CD4-positive, alpha-beta T cell treated with Interleukin-15 for 1 hour (primary cell): ENCODE data around the gene B3GAT3.
"Not testable (repeated sequence)": the region's sequence is repeated elsewhere in the genome, so short reads cannot be mapped to it uniquely, and the experiment has no call there.

ENCODE experiments used
- DNase-seq: peaks from one replicate; pipeline ENCODE4 v3.0.0-alpha.2; 2020

Gene B3GAT3

GRCh38 chr11:62645671-62645945 lies 23.8 kb upstream of the B3GAT3 start:
- DNase-seq, result no peak

- DNase-seq, result no peak
Measured at GRCh38 chr11:62644220-62644619, 22.4 kb upstream of the B3GAT3 start.

GRCh38 chr11:62632492-62632891 lies 10.7 kb upstream of the B3GAT3 start:
- DNase-seq, result no peak

GRCh38 chr11:62627713-62628112 lies 5.9 kb upstream of the B3GAT3 start:
- DNase-seq, result no peak

GRCh38 chr11:62622476-62623089 lies 797 bp upstream of the B3GAT3 start:
- DNase-seq, result no peak

- no peak for DNase-seq
Measured at GRCh38 chr11:62621027-62621566, 689 bp downstream of the B3GAT3 start.

GRCh38 chr11:62616957-62617356 lies 4.8 kb downstream of the B3GAT3 start:
- not testable (repeated sequence) for DNase-seq

GRCh38 chr11:62615521-62615920 lies 6.3 kb downstream of the B3GAT3 start:
- DNase-seq, result no peak

GRCh38 chr11:62614275-62614674 lies 7.5 kb downstream of the B3GAT3 start:
- no peak for DNase-seq

- no peak for DNase-seq
Measured at GRCh38 chr11:62613291-62613778, 8.5 kb downstream of the B3GAT3 start.

- DNase-seq, result peak; percentile 91
Measured at GRCh38 chr11:62612366-62613290, 9.2 kb downstream of the B3GAT3 start, which contains the start of the genes EML3 and ROM1. Gene EML3, minus strand, starts transcription at chr11:62612775. Its CDS starts 318 bp downstream, at chr11:62612457. Gene ROM1, plus strand, starts transcription at chr11:62613257. Its CDS starts 25 bp downstream, at chr11:62613282.

- no peak for DNase-seq
Measured at GRCh38 chr11:62611705-62612365, 10.0 kb downstream of the B3GAT3 start.

GRCh38 chr11:62610814-62611704 lies 10.7 kb downstream of the B3GAT3 start:
- DNase-seq, result no peak

- no peak for DNase-seq
Measured at GRCh38 chr11:62610403-62610802, 11.4 kb downstream of the B3GAT3 start.

- no peak for DNase-seq
Measured at GRCh38 chr11:62608776-62609175, 13.0 kb downstream of the B3GAT3 start.

- DNase-seq, result peak; percentile 59
Measured at GRCh38 chr11:62607714-62608113, 14.1 kb downstream of the B3GAT3 start.

- no peak for DNase-seq
Measured at GRCh38 chr11:62605902-62606301, 15.9 kb downstream of the B3GAT3 start.

GRCh38 chr11:62605467-62605866 lies 16.3 kb downstream of the B3GAT3 start:
- DNase-seq, result no peak

- DNase-seq, result no peak
Measured at GRCh38 chr11:62604460-62605120, 17.2 kb downstream of the B3GAT3 start.

- DNase-seq, result no peak
Measured at GRCh38 chr11:62603776-62604299, 17.9 kb downstream of the B3GAT3 start.

GRCh38 chr11:62603072-62603408 lies 18.7 kb downstream of the B3GAT3 start:
- no peak for DNase-seq
